Fibroblast of lung (primary cell): ENCODE results near the gene PWP2. TPM values are rescaled to one million over a fixed set of nuclear protein-coding genes. Genes with fewer than 3 reads are reported as not detected.

ENCODE experiments used
- DNase-seq, 2 donors: peaks; one replicate each; pipeline versions ENCODE4 v3.0.0 to v3.0.0-alpha.2; 2010; ENCODE audit warnings: low read depth in 2 of 2
- H2AFZ ChIP-seq: 2 replicates; pipeline ENCODE4 v1.5.1; 2012; ENCODE audit warnings: low read length, control low read depth, inconsistent platforms
- H3K27ac ChIP-seq: 2 replicates; pipeline ENCODE4 v1.5.1; 2011; ENCODE audit warnings: low read length, control low read depth; ENCODE audit not compliant: insufficient read depth
- H3K27me3 ChIP-seq: 2 replicates; pipeline ENCODE4 v1.5.1; 2011; ENCODE audit warnings: mild to moderate bottlenecking, low read length; ENCODE audit not compliant: control insufficient read depth, insufficient read depth
- H3K36me3 ChIP-seq: 2 replicates; pipeline ENCODE4 v1.5.1; 2011; ENCODE audit warnings: low read length; ENCODE audit not compliant: control insufficient read depth, insufficient read depth
- H3K4me1 ChIP-seq: 2 replicates; pipeline ENCODE4 v1.5.1; 2011; ENCODE audit warnings: low read length; ENCODE audit not compliant: control insufficient read depth, insufficient read depth; ENCODE audit errors: extremely low read depth
- H3K4me2 ChIP-seq: 2 replicates; pipeline ENCODE4 v1.5.1; 2011; ENCODE audit warnings: low read length, control low read depth; ENCODE audit not compliant: insufficient read depth; ENCODE audit errors: extremely low read depth
- H3K4me3 ChIP-seq, 4 experiments: fragments of 200-600 bp in 1 of 4; sonication (generic) in 1 of 4; replicated peaks in 1 of 4; 2 replicates each; pipeline ENCODE4 v1.5.1; 2011 to 2016; ENCODE audit warnings: low read length in 4 of 4, low read depth in 3 of 4, mild to moderate bottlenecking in 3 of 4, control low read depth in 2 of 4, inconsistent platforms in 1 of 4, mixed read lengths in 1 of 4; ENCODE audit not compliant: insufficient read depth in 1 of 4; ENCODE audit errors: control extremely low read depth in 1 of 4
- H3K79me2 ChIP-seq: 2 replicates; pipeline ENCODE4 v1.5.1; 2012; ENCODE audit warnings: mild to moderate bottlenecking, low read length, inconsistent platforms; ENCODE audit not compliant: control insufficient read depth, insufficient read depth
- H3K9ac ChIP-seq: 2 replicates; pipeline ENCODE4 v1.5.1; 2011; ENCODE audit warnings: mild to moderate bottlenecking, low read length, control low read depth; ENCODE audit not compliant: insufficient read depth
- H3K9me3 ChIP-seq: 2 replicates; pipeline ENCODE4 v1.5.1; 2012; ENCODE audit warnings: low read depth, low read length; ENCODE audit not compliant: control insufficient read depth, insufficient read depth
- H4K20me1 ChIP-seq: 2 replicates; pipeline ENCODE4 v1.5.1; 2011; ENCODE audit warnings: low read length; ENCODE audit not compliant: control insufficient read depth, insufficient read depth; ENCODE audit errors: extremely low read depth
- CTCF ChIP-seq, 2 donors: IDR thresholded peaks in 1 of 2; conservative IDR thresholded peaks in 1 of 2; 1 replicate in 1 of 2; 2 replicates in 1 of 2; pipeline ENCODE4 v1.5.1; 2011 to 2012; ENCODE audit warnings: low read length in 2 of 2, control low read depth in 1 of 2, inconsistent platforms in 1 of 2, low read depth in 1 of 2, mild to moderate bottlenecking in 1 of 2
- EZH2 ChIP-seq: IDR thresholded peaks from 2 replicates; pipeline ENCODE4 v1.5.1; 2012; ENCODE audit warnings: low read length, control low read depth, mild to moderate bottlenecking; ENCODE audit errors: missing control alignments
- polyA plus RNA-seq, 2 donors: library from polyadenylated mRNA; depleted of rRNA in 1 of 2; stranded (reverse) in 1 of 2; unstranded in 1 of 2; fragments of >200 nt; gene quantifications; 2 replicates each; pipeline ENCODE4 v1.2.1, GENCODE V29; 2011 to 2012; ENCODE audit warnings: missing spikeins in 1 of 2
- total RNA-seq: library from RNA; depleted of rRNA; stranded (reverse); fragments of >200 nt; gene quantifications from 2 replicates; pipeline ENCODE4 v1.2.1, GENCODE V29; 2014

PWP2 gene
- total and polyA plus RNA-seq, 2 donors (not counting 1 experiment from before 2014, with no cell fraction given) = 3.8 to 5.1 TPM

- no peak overlapping the region for H2AFZ ChIP-seq
- no peak overlapping the region for H3K4me3 ChIP-seq
- H3K27ac ChIP-seq = no peak overlapping the region
- H3K9ac ChIP-seq = no peak overlapping the region
- no peaks in the 10 kb centered on the region for H3K79me2 ChIP-seq
- H3K9me3 ChIP-seq = no peaks in the 10 kb centered on the region
- TF ChIP-seq EZH2 = no peak
- TF ChIP-seq CTCF (conservative IDR thresholded peaks at IDR 0.05 in 1 of 2, IDR thresholded peaks at IDR 0.05 in 1 of 2; ENCODE audit: low read depth in 1 of 2, low read length in 2 of 2) = no peak
- DNase-seq = no peak
- H4K20me1 ChIP-seq = no peaks in the 10 kb centered on the region
- no peak overlapping the region for H3K4me2 ChIP-seq
- peaks cover 29% of the 10 kb centered on the region for H3K36me3 ChIP-seq
- no peaks in the 10 kb centered on the region for H3K27me3 ChIP-seq
- peaks cover 3% of the 10 kb centered on the region for H3K4me1 ChIP-seq
Observed at GRCh38 chr21:44084496-44085241, 22.5 kb upstream of the PWP2 start.

- H3K27ac ChIP-seq = no peak overlapping the region
- H3K4me2 ChIP-seq = no peak overlapping the region
- TF ChIP-seq EZH2 = no peak
- no peak for TF ChIP-seq CTCF (conservative IDR thresholded peaks at IDR 0.05 in 1 of 2, IDR thresholded peaks at IDR 0.05 in 1 of 2; ENCODE audit: low read depth in 1 of 2, low read length in 2 of 2)
- H3K36me3 ChIP-seq = peaks cover 27% of the 10 kb centered on the region
- H3K79me2 ChIP-seq = no peaks in the 10 kb centered on the region
- peaks cover 3% of the 10 kb centered on the region for H3K4me1 ChIP-seq
- no peaks in the 10 kb centered on the region for H3K27me3 ChIP-seq
- no peak overlapping the region for H2AFZ ChIP-seq
- no peaks in the 10 kb centered on the region for H4K20me1 ChIP-seq
- no peak for DNase-seq
- H3K9me3 ChIP-seq = no peaks in the 10 kb centered on the region
- no peak overlapping the region for H3K9ac ChIP-seq
- H3K4me3 ChIP-seq = no peak overlapping the region
Observed at GRCh38 chr21:44085491-44086321, 21.5 kb upstream of the PWP2 start.

GRCh38 chr21:44086636-44087425 lies 20.4 kb upstream of the PWP2 start:
- Histone ChIP-seq H3K27me3 (no peaks in the 10 kb centered on the region), H4K20me1 (no peaks in the 10 kb centered on the region), H3K4me2 (no peak overlapping the region), H3K4me3 (no peak overlapping the region), H2AFZ (no peak overlapping the region), H3K4me1 (peaks cover 3% of the 10 kb centered on the region), H3K36me3 (peaks cover 27% of the 10 kb centered on the region), H3K9ac (no peak overlapping the region), H3K27ac (no peak overlapping the region), H3K79me2 (no peaks in the 10 kb centered on the region), H3K9me3 (no peaks in the 10 kb centered on the region)
- TF ChIP-seq CTCF (conservative IDR thresholded peaks at IDR 0.05 in 1 of 2, IDR thresholded peaks at IDR 0.05 in 1 of 2; ENCODE audit: low read depth in 1 of 2, low read length in 2 of 2) (no peak), EZH2 (no peak)
- DNase-seq = no peak
